ENCODE results near the gene BCO2. TPM values are rescaled to one million over a fixed set of nuclear protein-coding genes. Genes with fewer than 3 reads are reported as not detected.

BCO2 gene
- total RNA-seq, 6 donors from 2014 or later, result 2.1 to 18.2 (median 8.4) TPM

DNA sequence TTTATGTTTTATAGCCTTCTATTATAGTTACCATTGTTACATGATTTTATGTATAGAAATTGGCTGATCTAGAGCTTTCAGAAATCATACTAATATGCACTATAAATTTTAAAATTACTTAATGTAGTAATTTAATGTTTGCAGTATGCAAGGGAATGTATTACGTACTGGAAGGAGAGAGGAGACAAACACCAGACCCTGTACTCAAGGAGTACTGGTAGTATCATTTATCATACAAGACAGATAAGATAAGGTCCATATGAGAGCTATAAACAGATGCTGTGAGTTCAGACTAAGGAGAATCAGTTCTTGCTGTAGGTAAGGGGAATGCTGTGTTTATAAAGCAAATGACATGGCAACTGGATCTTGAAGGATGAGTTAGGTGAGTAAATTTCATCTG is 765 bp downstream of the BCO2 start:
- TF ChIP-seq POLR2AphosphoS5 (IDR thresholded peaks at IDR 0.05) (no peak), EP300 (IDR thresholded peaks at IDR 0.05) (no peak), POLR2A (IDR thresholded peaks at IDR 0.05) (no peak)
- TF ChIP-seq, protein P1, sequence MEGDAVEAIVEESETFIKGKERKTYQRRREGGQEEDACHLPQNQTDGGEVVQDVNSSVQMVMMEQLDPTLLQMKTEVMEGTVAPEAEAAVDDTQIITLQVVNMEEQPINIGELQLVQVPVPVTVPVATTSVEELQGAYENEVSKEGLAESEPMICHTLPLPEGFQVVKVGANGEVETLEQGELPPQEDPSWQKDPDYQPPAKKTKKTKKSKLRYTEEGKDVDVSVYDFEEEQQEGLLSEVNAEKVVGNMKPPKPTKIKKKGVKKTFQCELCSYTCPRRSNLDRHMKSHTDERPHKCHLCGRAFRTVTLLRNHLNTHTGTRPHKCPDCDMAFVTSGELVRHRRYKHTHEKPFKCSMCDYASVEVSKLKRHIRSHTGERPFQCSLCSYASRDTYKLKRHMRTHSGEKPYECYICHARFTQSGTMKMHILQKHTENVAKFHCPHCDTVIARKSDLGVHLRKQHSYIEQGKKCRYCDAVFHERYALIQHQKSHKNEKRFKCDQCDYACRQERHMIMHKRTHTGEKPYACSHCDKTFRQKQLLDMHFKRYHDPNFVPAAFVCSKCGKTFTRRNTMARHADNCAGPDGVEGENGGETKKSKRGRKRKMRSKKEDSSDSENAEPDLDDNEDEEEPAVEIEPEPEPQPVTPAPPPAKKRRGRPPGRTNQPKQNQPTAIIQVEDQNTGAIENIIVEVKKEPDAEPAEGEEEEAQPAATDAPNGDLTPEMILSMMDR (IDR thresholded peaks at IDR 0.05), result no peak
- ATAC-seq (ENCODE audit: low FRiP score in 2 of 2), result no peak
- peaks cover 0 to 12% (median 12%) of the 10 kb centered on the region in 4 donors for H3K4me1 ChIP-seq
- H3K27me3 ChIP-seq, result no peaks in the 10 kb centered on the region
- 73 to 89% methylated on average over 1 of the region's 1 CpG for WGBS, 2 donors
- H3K36me3 ChIP-seq, result no peaks in the 10 kb centered on the region
- peak overlapping the region in 1 of 4 donors; percentile 8 for H3K27ac ChIP-seq
- no peak overlapping the region for H3K4me3 ChIP-seq
- no peak for DNase-seq
- H3K9me3 ChIP-seq, result no peaks in the 10 kb centered on the region

- Histone ChIP-seq H3K4me1 (peaks cover 0 to 12% (median 11%) of the 10 kb centered on the region in 4 donors), H3K4me3 (no peak overlapping the region), H3K27ac (no peak overlapping the region), H3K36me3 (no peaks in the 10 kb centered on the region), H3K27me3 (no peaks in the 10 kb centered on the region), H3K9me3 (no peaks in the 10 kb centered on the region)
- WGBS, 2 donors, result 70% methylated on average over 4 of the region's 4 CpGs
- no peak for ATAC-seq (ENCODE audit: low FRiP score in 2 of 2)
- DNase-seq, result no peak
- TF ChIP-seq POLR2A (IDR thresholded peaks at IDR 0.05) (no peak), POLR2AphosphoS5 (IDR thresholded peaks at IDR 0.05) (no peak), EP300 (IDR thresholded peaks at IDR 0.05) (no peak)
- TF ChIP-seq, protein P1 (IDR thresholded peaks at IDR 0.05), result no peak
These were observed 2.3 kb downstream of the BCO2 start for GRCh38 chr11:112177589-112177988.

DNA sequence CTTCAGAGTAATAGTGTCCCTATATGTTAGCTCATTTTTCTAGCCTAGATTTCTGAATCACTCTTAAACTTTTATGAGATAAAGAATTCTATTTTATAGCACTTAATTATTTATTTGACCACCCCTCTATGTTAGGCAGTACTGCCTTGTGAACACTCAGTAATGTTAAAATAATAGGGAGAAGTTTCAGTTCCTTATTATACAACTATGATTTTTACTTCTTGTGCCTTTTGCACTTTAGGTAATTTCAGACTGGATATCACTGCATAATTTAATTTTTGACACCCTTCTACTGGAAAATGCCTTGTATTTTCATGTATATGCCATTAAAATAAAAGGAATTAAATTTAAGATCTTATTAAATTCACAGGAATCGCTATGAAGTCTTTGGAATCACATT is 3.1 kb downstream of the BCO2 start:
- Histone ChIP-seq H3K4me1 (peaks cover 0 to 12% (median 10%) of the 10 kb centered on the region in 4 donors), H3K9me3 (no peaks in the 10 kb centered on the region), H3K27ac (no peak overlapping the region), H3K27me3 (no peaks in the 10 kb centered on the region), H3K36me3 (no peaks in the 10 kb centered on the region), H3K4me3 (no peak overlapping the region)
- ATAC-seq (ENCODE audit: low FRiP score in 2 of 2), result no peak
- TF ChIP-seq, protein P1 (IDR thresholded peaks at IDR 0.05), result no peak
- TF ChIP-seq POLR2A (IDR thresholded peaks at IDR 0.05) (no peak), EP300 (IDR thresholded peaks at IDR 0.05) (no peak), POLR2AphosphoS5 (IDR thresholded peaks at IDR 0.05) (no peak)
- 90 to 100% methylated on average over 1 of the region's 1 CpG for WGBS, 2 donors
- DNase-seq, result no peak

GRCh38 chr11:112178936-112179335 is 3.6 kb downstream of the BCO2 start:
- Histone ChIP-seq H3K4me3 (no peak overlapping the region), H3K27ac (no peak overlapping the region), H3K36me3 (no peaks in the 10 kb centered on the region), H3K4me1 (peaks cover 0 to 12% (median 10%) of the 10 kb centered on the region in 4 donors), H3K9me3 (no peaks in the 10 kb centered on the region), H3K27me3 (no peaks in the 10 kb centered on the region)
- TF ChIP-seq POLR2A (IDR thresholded peaks at IDR 0.05) (no peak), POLR2AphosphoS5 (IDR thresholded peaks at IDR 0.05) (no peak), EP300 (IDR thresholded peaks at IDR 0.05) (no peak)
- TF ChIP-seq, protein P1 (IDR thresholded peaks at IDR 0.05), result no peak
- ATAC-seq (ENCODE audit: low FRiP score in 2 of 2), result no peak
- WGBS, 2 donors, result 51 to 73% methylated on average over 3 of the region's 3 CpGs
- no peak for DNase-seq

DNA sequence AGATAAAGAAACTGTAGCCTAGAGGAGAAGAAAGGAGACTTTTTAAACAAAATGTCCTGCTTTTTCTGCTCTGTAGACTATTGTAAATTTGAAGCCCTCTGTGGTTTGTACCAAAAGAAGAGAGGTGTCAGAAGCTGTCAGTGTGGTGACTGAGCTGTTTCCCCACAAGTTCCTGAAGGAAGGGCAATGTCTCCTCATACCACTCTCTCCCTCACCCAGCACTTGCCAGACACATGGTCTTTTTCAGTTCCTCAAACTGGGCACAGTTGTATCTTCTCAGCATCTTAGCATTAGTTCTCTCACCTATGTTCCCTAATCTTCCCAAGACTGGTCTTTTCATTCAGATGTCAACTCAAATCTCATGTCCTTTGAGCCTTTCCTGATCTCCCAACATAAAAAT is 4.3 kb downstream of the BCO2 start:
- Histone ChIP-seq H3K36me3 (no peaks in the 10 kb centered on the region), H3K4me3 (no peak overlapping the region), H3K9me3 (no peaks in the 10 kb centered on the region), H3K27me3 (no peaks in the 10 kb centered on the region), H3K4me1 (peaks cover 0 to 12% (median 10%) of the 10 kb centered on the region in 4 donors), H3K27ac (no peak overlapping the region)
- ATAC-seq (ENCODE audit: low FRiP score in 2 of 2), result peak in 1 of 2 donors; percentile 61
- TF ChIP-seq, protein P1 (IDR thresholded peaks at IDR 0.05), result no peak
- TF ChIP-seq EP300 (IDR thresholded peaks at IDR 0.05), result no peak
- TF ChIP-seq POLR2AphosphoS5 (IDR thresholded peaks at IDR 0.05), result no peak
- no peak for TF ChIP-seq POLR2A (IDR thresholded peaks at IDR 0.05)
- no peak for DNase-seq

Data from upper lobe of left lung (tissue), 6 donors.